Activated T-helper 17 cell treated with anti-CD3 and anti-CD28 coated beads, Interleukin-2, amount 50 U/mL, for 72 hours (primary cell): ENCODE data around the gene CA10. TPM values are rescaled to one million over a fixed set of nuclear protein-coding genes. Genes with fewer than 3 reads are reported as not detected.

Source experiments
- ATAC-seq: fragments of 150-1000 bp; cut with Tn5 transposase; replicated peaks from 2 replicates; pipeline ENCODE4 v1.10.0; 2021; ENCODE audit warnings: mild to moderate bottlenecking, moderate library complexity
- H3K27ac Mint-ChIP-seq: one replicate; pipeline ENCODE4 v1.8.0; 2022; ENCODE audit warnings: mixed read lengths
- H3K27me3 Mint-ChIP-seq: one replicate; pipeline ENCODE4 v1.8.0; 2022; ENCODE audit warnings: mixed read lengths
- H3K36me3 Mint-ChIP-seq: one replicate; pipeline ENCODE4 v1.8.0; 2022; ENCODE audit warnings: low read depth, mild to moderate bottlenecking, mixed read lengths
- H3K4me1 Mint-ChIP-seq: one replicate; pipeline ENCODE4 v1.8.0; 2022; ENCODE audit warnings: mixed read lengths
- H3K4me3 Mint-ChIP-seq: one replicate; pipeline ENCODE4 v1.8.0; 2022; ENCODE audit warnings: mild to moderate bottlenecking, mixed read lengths
- H3K9me3 Mint-ChIP-seq: one replicate; pipeline ENCODE4 v1.8.0; 2022; ENCODE audit warnings: mixed read lengths
- total RNA-seq, 2 donors: library from RNA; stranded (reverse); gene quantifications; one replicate each; pipeline ENCODE4 v1.2.3, GENCODE V29; 2022

The CA10 gene
- total RNA-seq, 2 donors from 2014 or later = 0.56 TPM; not detected in 1

GRCh38 chr17:51597345-51597744 lies 561.2 kb downstream of the CA10 start:
- peaks cover 3% of the 10 kb centered on the region for H3K27me3 Mint-ChIP-seq
- no peak overlapping the region for H3K4me3 Mint-ChIP-seq
- H3K4me1 Mint-ChIP-seq = no peaks in the 10 kb centered on the region
- H3K9me3 Mint-ChIP-seq = no peaks in the 10 kb centered on the region
- no peak for ATAC-seq
- no peaks in the 10 kb centered on the region for H3K36me3 Mint-ChIP-seq
- no peak overlapping the region for H3K27ac Mint-ChIP-seq

- Mint-ChIP-seq H3K9me3 (no peaks in the 10 kb centered on the region), H3K36me3 (no peaks in the 10 kb centered on the region), H3K27ac (no peak overlapping the region), H3K4me3 (no peak overlapping the region), H3K27me3 (peaks cover 7% of the 10 kb centered on the region), H3K4me1 (no peaks in the 10 kb centered on the region)
- ATAC-seq = no peak
Measured at GRCh38 chr17:51595826-51596398, 562.6 kb downstream of the CA10 start.

GRCh38 chr17:51590071-51590656 lies 568.4 kb downstream of the CA10 start:
- Mint-ChIP-seq H3K36me3 (no peaks in the 10 kb centered on the region), H3K27ac (no peak overlapping the region), H3K9me3 (peaks cover 8% of the 10 kb centered on the region), H3K4me3 (no peak overlapping the region), H3K27me3 (peaks cover 22% of the 10 kb centered on the region), H3K4me1 (no peaks in the 10 kb centered on the region)
- ATAC-seq = no peak

- Mint-ChIP-seq H3K9me3 (peaks cover 8% of the 10 kb centered on the region), H3K27me3 (peaks cover 25% of the 10 kb centered on the region), H3K36me3 (no peaks in the 10 kb centered on the region), H3K4me3 (no peak overlapping the region), H3K27ac (no peak overlapping the region), H3K4me1 (no peaks in the 10 kb centered on the region)
- no peak for ATAC-seq
Measured at GRCh38 chr17:51588063-51588462, 570.5 kb downstream of the CA10 start.

GRCh38 chr17:51587516-51587915 lies 571.0 kb downstream of the CA10 start:
- no peak overlapping the region for H3K4me3 Mint-ChIP-seq
- H3K27ac Mint-ChIP-seq = no peak overlapping the region
- no peaks in the 10 kb centered on the region for H3K36me3 Mint-ChIP-seq
- H3K9me3 Mint-ChIP-seq = peaks cover 8% of the 10 kb centered on the region
- no peak for ATAC-seq
- H3K27me3 Mint-ChIP-seq = peaks cover 25% of the 10 kb centered on the region
- no peaks in the 10 kb centered on the region for H3K4me1 Mint-ChIP-seq

- Mint-ChIP-seq H3K4me3 (no peak overlapping the region), H3K4me1 (no peaks in the 10 kb centered on the region), H3K27me3 (peaks cover 21% of the 10 kb centered on the region), H3K9me3 (peaks cover 8% of the 10 kb centered on the region), H3K27ac (no peak overlapping the region), H3K36me3 (no peaks in the 10 kb centered on the region)
- no peak for ATAC-seq
Measured at GRCh38 chr17:51585514-51586104, 572.9 kb downstream of the CA10 start.

- Mint-ChIP-seq H3K36me3 (no peaks in the 10 kb centered on the region), H3K4me3 (no peak overlapping the region), H3K27ac (no peak overlapping the region), H3K4me1 (no peaks in the 10 kb centered on the region), H3K27me3 (peaks cover 16% of the 10 kb centered on the region), H3K9me3 (peaks cover 13% of the 10 kb centered on the region)
- no peak for ATAC-seq
Measured at GRCh38 chr17:51580869-51581268, 577.6 kb downstream of the CA10 start.
